ENCODE results near the gene TBC1D24.
"Not testable (repeated sequence)": the region's sequence is repeated elsewhere in the genome, so short reads cannot be mapped to it uniquely, and the experiment has no call there.

Gene TBC1D24

GRCh38 chr16:2474877-2475412 is at the start of gene TBC1D24:
Gene TBC1D24, plus strand, starts transcription at chr16:2475127. Its CDS starts 21,022 bp downstream, at chr16:2496149.
- DNase-seq: peak; percentile 67

DNA sequence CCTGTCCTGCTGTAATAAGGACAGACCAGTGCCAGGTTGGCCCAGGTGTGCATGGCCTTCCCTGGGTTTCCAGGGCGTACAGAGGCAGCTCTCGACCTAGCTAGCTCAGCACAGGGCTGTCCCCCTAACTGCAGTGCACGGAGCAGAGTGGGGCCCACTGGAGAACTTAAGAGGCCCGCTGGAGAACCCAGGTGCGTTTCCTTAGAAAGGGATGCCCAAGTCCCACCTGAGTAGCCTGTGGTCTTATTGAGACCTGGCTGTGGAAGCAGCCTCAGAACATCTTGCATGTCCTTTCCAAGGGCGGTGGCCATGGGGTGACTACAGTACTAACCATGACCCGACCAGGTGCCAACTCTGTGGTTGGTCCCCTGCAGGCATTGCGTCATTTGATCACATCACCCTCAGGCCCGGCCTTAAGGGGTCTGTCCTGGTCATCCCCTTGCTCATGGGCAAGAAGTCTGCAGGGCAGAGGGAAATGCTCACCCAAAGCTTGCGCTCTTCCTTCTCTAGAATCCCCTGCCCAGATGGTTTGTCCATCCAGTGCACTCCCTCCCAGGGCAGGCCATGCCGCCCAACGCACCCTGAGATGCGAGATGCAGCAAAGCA is 49.0 kb upstream of the TBC1D24 start:
- no peak for DNase-seq

- DNase-seq: no peak
Observed at GRCh38 chr16:2426941-2427361, 48.0 kb upstream of the TBC1D24 start.

- DNase-seq: no peak
Observed at GRCh38 chr16:2427526-2427925, 47.4 kb upstream of the TBC1D24 start.

GRCh38 chr16:2428051-2428783 is 46.7 kb upstream of the TBC1D24 start:
- no peak for DNase-seq

GRCh38 chr16:2428784-2429033 is 46.2 kb upstream of the TBC1D24 start:
- no peak for DNase-seq

- peak; percentile 92 for DNase-seq
Observed at GRCh38 chr16:2429034-2429770, 45.7 kb upstream of the TBC1D24 start, which contains the start of gene CCNF. Gene CCNF, plus strand, starts transcription at chr16:2429447. Its CDS starts 35 bp downstream, at chr16:2429482.

DNA sequence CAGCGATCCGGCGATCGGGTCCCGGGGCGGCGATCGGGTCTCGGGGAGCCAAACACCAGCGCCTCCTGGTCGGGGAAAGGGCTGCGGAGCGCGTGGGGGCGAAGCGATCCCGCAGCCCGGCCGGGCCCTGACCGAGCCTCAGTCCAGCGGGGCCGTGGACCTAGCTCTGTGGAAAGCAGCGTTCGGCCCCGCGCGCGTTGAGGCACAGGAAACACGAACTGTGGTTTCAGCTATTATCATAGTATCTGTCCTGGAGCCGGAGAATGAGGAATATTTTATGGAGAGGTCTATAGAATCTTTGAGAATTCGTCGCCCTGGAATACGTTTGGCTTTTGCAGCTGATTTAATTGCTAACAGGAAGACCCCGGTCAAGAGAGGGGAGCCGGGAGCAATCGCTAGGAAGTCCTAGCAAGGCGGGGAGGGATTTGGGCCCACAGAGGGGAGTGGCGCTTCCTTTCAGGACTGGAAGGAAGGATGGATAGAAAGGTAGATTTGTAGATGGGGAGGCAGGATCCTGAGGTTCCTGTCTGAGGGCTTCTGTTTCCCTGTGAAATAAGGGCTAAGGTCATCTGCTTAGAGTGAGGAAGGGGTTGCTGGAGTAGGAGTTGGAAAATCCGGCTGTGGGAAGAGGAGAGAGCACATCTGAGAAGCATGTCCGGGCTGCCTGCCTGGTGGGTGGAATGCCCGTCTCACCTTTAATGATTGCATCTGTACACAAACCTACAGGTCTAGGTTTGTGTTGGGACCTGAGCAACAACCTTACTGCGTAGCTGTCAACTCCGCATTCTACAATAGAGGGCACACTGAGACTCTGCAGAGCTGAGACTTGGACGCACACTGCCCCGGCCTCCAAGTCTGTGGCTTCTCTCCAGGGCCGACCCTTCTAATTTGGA is 44.9 kb upstream of the TBC1D24 start:
- peak; percentile 11 for DNase-seq

- no peak for DNase-seq
Observed at GRCh38 chr16:2432286-2432685, 42.6 kb upstream of the TBC1D24 start.

DNA sequence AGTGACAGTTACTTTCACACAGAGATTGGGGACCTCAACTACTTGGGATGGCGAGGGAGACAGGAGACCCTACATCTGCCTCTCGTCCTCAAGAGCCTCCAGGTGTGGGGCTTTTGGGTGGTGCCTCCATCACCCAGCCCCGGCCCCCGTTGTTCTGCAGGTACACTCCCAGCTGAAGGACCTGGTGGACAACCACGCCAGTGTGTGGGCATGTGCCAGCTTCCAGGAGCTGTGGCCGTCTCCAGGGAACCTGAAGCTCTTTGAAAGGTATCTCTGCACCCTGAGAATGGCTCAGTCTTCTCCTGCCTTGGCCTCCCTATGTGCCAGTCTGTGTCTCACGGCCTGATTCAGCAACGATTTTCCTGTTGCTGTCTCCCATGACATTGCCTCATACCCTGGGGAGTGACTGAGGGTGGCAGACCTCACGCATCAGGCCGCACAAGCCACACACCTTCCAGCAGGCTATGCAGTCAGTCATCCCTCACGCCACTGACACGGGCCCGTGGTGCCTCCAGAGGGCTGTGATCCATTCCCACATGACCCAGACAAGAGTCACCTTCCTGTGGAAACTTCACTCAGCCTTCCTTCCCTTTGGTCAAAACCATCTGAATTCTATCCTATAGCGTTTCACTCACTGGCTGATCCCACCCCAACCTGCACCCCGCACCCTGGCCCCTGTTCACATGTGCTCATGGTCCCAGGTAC is 42.0 kb upstream of the TBC1D24 start:
- DNase-seq: no peak

DNA sequence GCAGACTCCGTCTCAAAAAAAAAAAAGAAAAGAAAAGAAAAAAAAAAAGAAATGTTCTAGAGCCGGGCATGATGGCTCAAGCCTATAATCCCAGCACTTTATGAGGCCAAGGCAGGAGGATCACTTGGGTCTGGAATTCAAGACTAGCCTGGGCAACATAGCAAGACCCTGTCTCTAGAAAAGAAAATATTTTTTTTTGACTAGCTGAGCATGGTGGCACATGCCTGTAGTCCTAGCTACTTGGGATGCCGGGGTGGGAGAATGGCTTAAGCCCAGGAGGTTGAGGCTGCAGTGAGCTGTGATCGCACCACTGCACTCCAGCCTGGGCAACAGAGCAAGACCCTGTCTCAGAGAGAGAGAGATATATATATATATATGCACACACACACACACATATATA is 39.7 kb upstream of the TBC1D24 start:
- DNase-seq: not testable (repeated sequence)

DNA sequence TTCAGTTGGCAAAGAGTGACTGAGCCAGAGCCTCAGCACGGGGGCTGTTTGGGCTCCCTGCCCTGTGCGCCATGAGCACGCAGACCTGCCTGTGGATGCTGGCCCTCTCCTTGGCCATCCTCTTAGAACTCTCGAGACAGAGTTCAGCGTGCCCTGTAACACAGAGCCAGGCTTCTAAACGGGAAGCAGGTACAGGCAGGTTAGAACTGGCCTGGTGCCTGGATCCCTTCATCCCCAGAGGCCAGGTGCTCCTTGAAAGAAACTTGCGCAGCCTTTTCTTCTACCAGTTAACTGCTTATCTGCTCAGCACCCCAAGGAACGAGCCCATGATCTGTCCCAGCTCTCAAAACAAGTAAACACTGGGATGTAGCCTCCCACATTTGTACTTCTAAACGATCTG is 38.8 kb upstream of the TBC1D24 start:
- DNase-seq: no peak

DNA sequence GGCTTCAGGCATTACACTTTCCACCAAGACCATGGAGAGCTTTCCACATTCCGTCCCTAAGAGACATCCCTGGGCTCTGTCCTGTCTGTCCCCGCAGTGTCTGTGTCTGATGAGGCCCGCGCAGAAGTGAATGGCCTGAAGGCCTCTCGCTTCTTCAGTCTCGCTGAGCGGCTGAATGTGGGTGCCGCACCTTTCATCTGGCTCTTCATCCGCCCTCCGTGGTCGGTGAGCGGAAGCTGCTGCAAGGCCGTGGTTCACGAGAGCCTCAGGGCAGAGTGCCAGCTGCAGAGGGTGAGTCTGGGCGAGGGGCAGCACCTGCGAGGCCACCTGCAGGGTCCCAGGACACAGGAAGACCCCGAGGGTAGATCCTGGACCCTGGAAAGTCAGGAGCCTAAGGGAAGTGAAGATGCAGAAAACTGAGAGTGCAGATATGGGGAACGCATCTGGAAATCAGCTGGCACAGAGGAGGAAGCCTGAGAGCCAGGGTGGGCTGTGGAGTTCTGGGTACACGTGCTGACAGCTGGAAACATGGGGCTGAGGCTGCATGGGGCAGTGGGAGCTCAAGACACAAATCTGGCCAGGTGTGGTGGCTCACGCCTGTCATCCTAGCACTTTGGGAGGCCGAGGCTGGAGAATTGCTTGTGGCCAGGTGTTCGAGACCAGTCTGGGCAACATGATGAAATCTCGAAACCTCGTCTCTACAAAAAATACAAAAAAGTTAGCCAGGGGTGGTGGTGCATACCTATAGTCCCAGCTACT is 37.7 kb upstream of the TBC1D24 start:
- DNase-seq: no peak

DNA sequence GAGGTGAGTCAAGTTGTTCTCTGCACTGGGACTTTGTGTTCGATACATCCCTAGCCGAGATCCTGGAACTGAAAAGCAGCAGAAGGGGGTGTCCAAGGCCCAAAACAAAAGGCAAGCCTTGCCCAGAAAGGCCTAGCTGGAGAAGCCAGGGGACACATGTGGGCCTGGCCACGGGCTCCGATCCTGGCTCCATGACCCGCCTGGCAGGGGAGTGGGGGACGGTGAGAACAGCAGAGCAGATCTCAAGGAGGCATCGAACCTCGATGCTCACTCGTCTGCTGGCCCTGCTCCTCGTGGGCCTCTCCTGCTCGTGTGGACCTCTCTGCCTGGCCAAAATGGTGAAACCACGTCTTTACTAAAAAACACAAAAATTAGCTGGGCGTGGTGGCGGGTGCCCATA is 36.8 kb upstream of the TBC1D24 start:
- DNase-seq: no peak

GRCh38 chr16:2439598-2439997 is 35.3 kb upstream of the TBC1D24 start:
- no peak for DNase-seq

- not testable (repeated sequence) for DNase-seq
Observed at GRCh38 chr16:2441143-2441804, 33.7 kb upstream of the TBC1D24 start.

DNA sequence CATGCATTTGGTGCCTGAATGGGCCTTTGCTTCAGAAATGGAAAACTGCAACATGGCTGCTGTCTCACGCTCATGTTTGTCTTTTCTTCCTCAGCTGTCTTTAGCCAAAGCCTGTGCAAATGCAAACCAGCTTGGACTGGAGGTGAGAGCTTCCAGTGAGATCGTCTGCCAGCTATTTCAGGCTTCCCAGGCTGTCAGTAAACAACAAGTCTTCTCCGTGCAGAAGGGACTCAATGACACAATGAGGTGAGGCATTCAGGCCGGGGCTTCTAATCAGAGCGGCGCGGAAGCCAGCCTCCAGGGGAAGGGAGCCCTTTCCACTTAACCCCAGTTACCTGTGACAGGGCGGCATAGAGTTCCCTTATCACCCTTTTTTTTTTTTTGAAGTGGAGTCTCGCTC is 31.4 kb upstream of the TBC1D24 start:
- no peak for DNase-seq

DNA sequence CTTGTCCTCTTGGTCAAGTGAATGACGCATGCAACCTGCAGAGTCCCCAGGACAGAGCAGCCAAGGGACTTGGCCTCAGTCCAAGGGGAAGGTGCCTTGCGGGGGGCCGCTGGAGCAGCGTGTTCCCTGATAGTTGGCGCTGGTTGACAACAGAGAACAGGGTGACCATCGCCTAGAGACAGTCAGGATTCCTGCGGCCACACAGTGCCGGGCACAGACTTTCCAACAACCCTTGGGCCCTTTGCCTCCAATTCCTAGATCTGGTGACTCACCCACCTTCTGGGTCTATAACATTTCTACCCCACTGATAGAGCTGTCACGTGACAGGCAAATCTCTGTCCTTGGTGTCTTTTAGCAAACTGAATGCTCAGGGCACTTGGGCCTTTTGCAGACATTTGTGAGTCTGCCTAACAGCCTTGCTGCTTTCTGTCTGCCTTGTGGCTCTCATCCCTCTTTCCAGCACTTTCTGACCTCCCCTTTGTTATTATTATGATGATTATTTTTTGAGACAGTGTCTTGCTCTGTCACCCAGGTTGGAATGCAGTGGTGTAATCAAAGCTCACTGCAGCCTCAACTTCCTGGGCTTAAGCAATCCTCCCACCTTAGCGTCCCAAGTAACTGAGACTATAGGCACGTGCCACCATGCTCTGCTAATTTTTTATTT is 26.9 kb upstream of the TBC1D24 start:
- DNase-seq: no peak

GRCh38 chr16:2449118-2449517 is 25.8 kb upstream of the TBC1D24 start:
- no peak for DNase-seq

GRCh38 chr16:2450535-2450934 is 24.4 kb upstream of the TBC1D24 start:
- no peak for DNase-seq

Measured in NCI-H2107 (cell line).